T47D (cell line): ENCODE measurements around the gene ZKSCAN8.

ENCODE experiments used
- DNase-seq, 2 experiments: peaks; one replicate each; pipeline versions ENCODE4 v3.0.0 to v3.0.0-alpha.2; 2011 to 2012; ENCODE audit warnings: low read depth in 1 of 2, low spot score in 1 of 2
- JUND ChIP-seq: IDR thresholded peaks from 2 replicates; pipeline ENCODE4 v1.6.1; 2012; ENCODE audit warnings: low read depth
- in situ Hi-C: cut with HindIII; loops from 2 replicates; pipeline ENCODE4 v1.10.0; 2016; ENCODE audit warnings: low sequenced_read_pairs, low pct_unique_long_range_greater_than_20kb

Gene ZKSCAN8

GRCh38 chr6:28153546-28153945, 11.9 kb downstream of the ZKSCAN8 start:
- no peak for TF ChIP-seq JUND
- no peak for DNase-seq
- in situ Hi-C loops: no loop called here

GRCh38 chr6:28154357-28154756, 12.7 kb downstream of the ZKSCAN8 start:
- no peak for TF ChIP-seq JUND
- in situ Hi-C loops: no loop called here
- DNase-seq: no peak

GRCh38 chr6:28158318-28158717, 16.6 kb downstream of the ZKSCAN8 start:
- TF ChIP-seq JUND: no peak
- in situ Hi-C loops: no loop called here
- DNase-seq: no peak

- TF ChIP-seq JUND: no peak
- no peak for DNase-seq
- in situ Hi-C loops: no loop called here
These were observed 17.4 kb downstream of the ZKSCAN8 start for GRCh38 chr6:28159029-28159607.

GRCh38 chr6:28160233-28160632, 18.6 kb downstream of the ZKSCAN8 start:
- TF ChIP-seq JUND: no peak
- in situ Hi-C loops: no loop called here
- DNase-seq: no peak

- no peak for TF ChIP-seq JUND
- in situ Hi-C loops: no loop called here
- DNase-seq: no peak
These were observed 19.9 kb downstream of the ZKSCAN8 start for GRCh38 chr6:28161410-28162079.

GRCh38 chr6:28165563-28165962, 23.9 kb downstream of the ZKSCAN8 start:
- DNase-seq: no peak
- TF ChIP-seq JUND: no peak
- in situ Hi-C loops: no loop called here

- no peak for DNase-seq
- TF ChIP-seq JUND: no peak
- in situ Hi-C loops: no loop called here
These were observed 25.4 kb downstream of the ZKSCAN8 start for GRCh38 chr6:28167068-28167467.

- in situ Hi-C loops: no loop called here
- DNase-seq: no peak
- no peak for TF ChIP-seq JUND
These were observed 26.2 kb downstream of the ZKSCAN8 start for GRCh38 chr6:28167926-28168325.

GRCh38 chr6:28171271-28171670, 29.6 kb downstream of the ZKSCAN8 start:
- DNase-seq: no peak
- in situ Hi-C loops: no loop called here
- TF ChIP-seq JUND: no peak

- in situ Hi-C loops: no loop called here
- TF ChIP-seq JUND: no peak
These were observed 30.3 kb downstream of the ZKSCAN8 start for GRCh38 chr6:28172006-28172405.

GRCh38 chr6:28176373-28176772, 34.7 kb downstream of the ZKSCAN8 start:
- DNase-seq: no peak
- in situ Hi-C loops: no loop called here
- no peak for TF ChIP-seq JUND

More at GRCh38 chr6:28172006-28172405, 30.3 kb downstream of the ZKSCAN8 start:
- DNase-seq: no peak

- no peak for DNase-seq
- in situ Hi-C loops: no loop called here
- TF ChIP-seq JUND: no peak
These were observed 40.6 kb downstream of the ZKSCAN8 start for GRCh38 chr6:28182255-28182654.
